Ovary (tissue), 3 donors: Measurements from ENCODE around the gene C16orf92.

Experiments
- EP300 ChIP-seq: sonication (generic); formaldehyde crosslinking; IDR thresholded peaks from one replicate; pipeline ENCODE4 v1.6.1; 2017; ENCODE audit warnings: antibody characterized with exemption
- TF ChIP-seq, protein P1 (sequence below), 3 donors: fragments of 450-650 bp in 2 of 3; fragments of 200-600 bp in 1 of 3; IDR thresholded peaks; one replicate each; pipeline versions ENCODE4 v1.5.1 to v1.8.0; 2016 to 2022; ENCODE audit warnings: antibody characterized with exemption in 3 of 3, mild to moderate bottlenecking in 1 of 3
- donor health status: DM: no; HTN: no; CAD: no.

- TF ChIP-seq, protein P1, sequence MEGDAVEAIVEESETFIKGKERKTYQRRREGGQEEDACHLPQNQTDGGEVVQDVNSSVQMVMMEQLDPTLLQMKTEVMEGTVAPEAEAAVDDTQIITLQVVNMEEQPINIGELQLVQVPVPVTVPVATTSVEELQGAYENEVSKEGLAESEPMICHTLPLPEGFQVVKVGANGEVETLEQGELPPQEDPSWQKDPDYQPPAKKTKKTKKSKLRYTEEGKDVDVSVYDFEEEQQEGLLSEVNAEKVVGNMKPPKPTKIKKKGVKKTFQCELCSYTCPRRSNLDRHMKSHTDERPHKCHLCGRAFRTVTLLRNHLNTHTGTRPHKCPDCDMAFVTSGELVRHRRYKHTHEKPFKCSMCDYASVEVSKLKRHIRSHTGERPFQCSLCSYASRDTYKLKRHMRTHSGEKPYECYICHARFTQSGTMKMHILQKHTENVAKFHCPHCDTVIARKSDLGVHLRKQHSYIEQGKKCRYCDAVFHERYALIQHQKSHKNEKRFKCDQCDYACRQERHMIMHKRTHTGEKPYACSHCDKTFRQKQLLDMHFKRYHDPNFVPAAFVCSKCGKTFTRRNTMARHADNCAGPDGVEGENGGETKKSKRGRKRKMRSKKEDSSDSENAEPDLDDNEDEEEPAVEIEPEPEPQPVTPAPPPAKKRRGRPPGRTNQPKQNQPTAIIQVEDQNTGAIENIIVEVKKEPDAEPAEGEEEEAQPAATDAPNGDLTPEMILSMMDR (IDR thresholded peaks at IDR 0.05), result no peak
- no peak for TF ChIP-seq EP300
These were observed 38.2 kb upstream of the C16orf92 start for GRCh38 chr16:29984764-29985147.
